MM.1S (cell line): ENCODE results near the gene RASL10A.

ENCODE experiments used
- DNase-seq: peaks from one replicate; pipeline ENCODE4 v3.0.0-alpha.2; 2015
- H2AFZ ChIP-seq: fragments of 300-600 bp; sonication (generic); 2 replicates; pipeline ENCODE4 v1.6.0; 2016; ENCODE audit warnings: antibody characterized with exemption, low read length
- H3F3A ChIP-seq: fragments of 300-600 bp; sonication (generic); 2 replicates; pipeline ENCODE4 v1.6.1; 2016; ENCODE audit warnings: mild to moderate bottlenecking, antibody characterized with exemption, low read length, moderate library complexity, mixed read lengths; ENCODE audit not compliant: insufficient read depth
- H3K27ac ChIP-seq: fragments of 300-600 bp; sonication (generic); 2 replicates; pipeline ENCODE4 v1.5.1; 2016; ENCODE audit warnings: mild to moderate bottlenecking, low read length
- H3K27me3 ChIP-seq: fragments of 300-600 bp; sonication (generic); replicated peaks from 2 replicates; pipeline ENCODE4 v1.6.0; 2016; ENCODE audit warnings: low read length; ENCODE audit not compliant: insufficient read depth
- H3K36me3 ChIP-seq: fragments of 300-600 bp; sonication (generic); replicated peaks from 2 replicates; pipeline ENCODE4 v1.6.1; 2016; ENCODE audit warnings: mild to moderate bottlenecking, low read length, mixed read lengths; ENCODE audit not compliant: insufficient read depth
- H3K4me1 ChIP-seq: fragments of 300-600 bp; sonication (generic); 2 replicates; pipeline ENCODE4 v1.6.1; 2016; ENCODE audit warnings: low read length, mixed read lengths
- H3K4me2 ChIP-seq: fragments of 300-600 bp; sonication (generic); 2 replicates; pipeline ENCODE4 v1.6.0; 2016; ENCODE audit warnings: low read depth, low read length
- H3K4me3 ChIP-seq: fragments of 300-600 bp; sonication (generic); 2 replicates; pipeline ENCODE4 v1.5.1; 2016; ENCODE audit warnings: low read length, mixed read lengths
- H3K79me2 ChIP-seq: fragments of 300-600 bp; sonication (generic); 2 replicates; pipeline ENCODE4 v1.6.1; 2016; ENCODE audit warnings: mixed run types, low read length, mixed read lengths
- H3K9ac ChIP-seq: fragments of 300-600 bp; sonication (generic); 2 replicates; pipeline ENCODE4 v1.6.1; 2016; ENCODE audit warnings: low read length, mixed read lengths
- H3K9me2 ChIP-seq: fragments of 300-600 bp; sonication (generic); replicated peaks from 2 replicates; pipeline ENCODE4 v1.6.1; 2016; ENCODE audit warnings: mild to moderate bottlenecking, low read length, mixed read lengths; ENCODE audit not compliant: insufficient read depth
- H3K9me3 ChIP-seq: fragments of 300-600 bp; sonication (generic); replicated peaks from 2 replicates; pipeline ENCODE4 v1.6.1; 2016; ENCODE audit warnings: mild to moderate bottlenecking, low read length, mixed read lengths; ENCODE audit not compliant: insufficient read depth
- H4K20me1 ChIP-seq: fragments of 300-600 bp; sonication (generic); 2 replicates; pipeline ENCODE4 v1.6.1; 2016; ENCODE audit warnings: mild to moderate bottlenecking, low read length, moderate library complexity, mixed read lengths; ENCODE audit not compliant: insufficient read depth
- CTCF ChIP-seq: fragments of 300-600 bp; sonication (generic); IDR thresholded peaks from 2 replicates; pipeline ENCODE4 v1.5.1; 2016; ENCODE audit warnings: antibody characterized with exemption, low read length, mixed read lengths
- EZH2 ChIP-seq: fragments of 300-600 bp; sonication (generic); optimal IDR thresholded peaks from 2 replicates; pipeline ENCODE3; 2017; ENCODE audit warnings: low read depth, mild to moderate bottlenecking, antibody characterized with exemption, low read length, mixed read lengths
- EZH2phosphoT487 ChIP-seq: fragments of 300-600 bp; sonication (generic); IDR thresholded peaks from 2 replicates; pipeline ENCODE4 v1.6.1; 2018; ENCODE audit warnings: antibody characterized with exemption, low read length

RASL10A gene

GRCh38 chr22:29334148-29334547 lies 18.7 kb upstream of the RASL10A start:
- no peak overlapping the region for H3K27ac ChIP-seq
- no peaks in the 10 kb centered on the region for H3K9me2 ChIP-seq
- H3K4me3 ChIP-seq: no peak overlapping the region
- H3K36me3 ChIP-seq: no peaks in the 10 kb centered on the region
- no peaks in the 10 kb centered on the region for H3K79me2 ChIP-seq
- H3F3A ChIP-seq: no peaks in the 10 kb centered on the region
- H4K20me1 ChIP-seq: no peaks in the 10 kb centered on the region
- no peaks in the 10 kb centered on the region for H3K4me1 ChIP-seq
- no peak overlapping the region for H3K9ac ChIP-seq
- no peak for DNase-seq
- no peaks in the 10 kb centered on the region for H3K9me3 ChIP-seq
- H3K4me2 ChIP-seq: no peak overlapping the region
- no peaks in the 10 kb centered on the region for H3K27me3 ChIP-seq
- no peak overlapping the region for H2AFZ ChIP-seq
- TF ChIP-seq EZH2: no peak
- TF ChIP-seq CTCF: no peak
- TF ChIP-seq EZH2phosphoT487: no peak

GRCh38 chr22:29332886-29333496 lies 17.5 kb upstream of the RASL10A start:
- H3K4me2 ChIP-seq: no peak overlapping the region
- no peaks in the 10 kb centered on the region for H3K4me1 ChIP-seq
- H3K9me3 ChIP-seq: no peaks in the 10 kb centered on the region
- DNase-seq: no peak
- no peak overlapping the region for H3K27ac ChIP-seq
- no peak overlapping the region for H2AFZ ChIP-seq
- H3K27me3 ChIP-seq: no peaks in the 10 kb centered on the region
- no peaks in the 10 kb centered on the region for H3F3A ChIP-seq
- TF ChIP-seq EZH2phosphoT487: no peak
- TF ChIP-seq CTCF: no peak
- no peak for TF ChIP-seq EZH2
- H4K20me1 ChIP-seq: no peaks in the 10 kb centered on the region
- H3K9me2 ChIP-seq: no peaks in the 10 kb centered on the region
- H3K36me3 ChIP-seq: no peaks in the 10 kb centered on the region
- H3K9ac ChIP-seq: no peak overlapping the region
- H3K4me3 ChIP-seq: no peak overlapping the region
- no peaks in the 10 kb centered on the region for H3K79me2 ChIP-seq

GRCh38 chr22:29331658-29332300 lies 16.3 kb upstream of the RASL10A start:
- no peak for TF ChIP-seq EZH2phosphoT487
- no peak for TF ChIP-seq EZH2
- TF ChIP-seq CTCF: no peak
- no peaks in the 10 kb centered on the region for H3K9me2 ChIP-seq
- H3K27me3 ChIP-seq: no peaks in the 10 kb centered on the region
- no peaks in the 10 kb centered on the region for H3F3A ChIP-seq
- H3K27ac ChIP-seq: no peak overlapping the region
- H3K9me3 ChIP-seq: no peaks in the 10 kb centered on the region
- no peaks in the 10 kb centered on the region for H4K20me1 ChIP-seq
- no peak overlapping the region for H3K4me3 ChIP-seq
- H3K4me1 ChIP-seq: no peaks in the 10 kb centered on the region
- no peak overlapping the region for H3K4me2 ChIP-seq
- H3K9ac ChIP-seq: no peak overlapping the region
- no peaks in the 10 kb centered on the region for H3K79me2 ChIP-seq
- DNase-seq: no peak
- no peaks in the 10 kb centered on the region for H3K36me3 ChIP-seq
- no peak overlapping the region for H2AFZ ChIP-seq
